Fibroblast of skin of scalp (primary cell): ENCODE data around the gene NBPF6.
"Not testable (repeated sequence)": the region's sequence is repeated elsewhere in the genome, so short reads cannot be mapped to it uniquely, and the experiment has no call there.

Source experiments
- DNase-seq: peaks from one replicate; pipeline ENCODE4 v3.0.0-alpha.2; 2013

Gene NBPF6

DNA sequence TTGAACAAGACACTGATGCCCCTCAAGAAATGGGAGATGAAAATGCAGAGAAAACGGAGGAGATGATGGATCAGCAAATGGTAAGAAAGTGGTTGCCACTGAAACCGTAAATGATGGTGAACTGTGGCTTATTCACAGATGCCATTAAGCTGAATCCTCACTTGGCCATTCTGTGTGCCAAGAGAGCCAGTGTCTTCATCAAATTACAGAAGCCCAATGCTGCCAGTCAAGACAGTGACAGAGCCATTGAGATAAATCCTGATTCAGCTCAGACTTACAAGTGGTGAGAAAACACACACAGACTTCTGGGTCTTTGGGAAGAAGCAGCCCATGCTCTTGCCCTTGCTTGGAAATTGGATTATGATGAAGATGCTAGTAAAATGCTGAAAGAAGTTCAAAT lies 52.5 kb downstream of the NBPF6 start:
- DNase-seq: peak; percentile 52

GRCh38 chr1:108503062-108503733 lies 53.1 kb downstream of the NBPF6 start:
- DNase-seq: peak; percentile 93

- no peak for DNase-seq
Observed at GRCh38 chr1:108504447-108504846, 54.3 kb downstream of the NBPF6 start.

DNA sequence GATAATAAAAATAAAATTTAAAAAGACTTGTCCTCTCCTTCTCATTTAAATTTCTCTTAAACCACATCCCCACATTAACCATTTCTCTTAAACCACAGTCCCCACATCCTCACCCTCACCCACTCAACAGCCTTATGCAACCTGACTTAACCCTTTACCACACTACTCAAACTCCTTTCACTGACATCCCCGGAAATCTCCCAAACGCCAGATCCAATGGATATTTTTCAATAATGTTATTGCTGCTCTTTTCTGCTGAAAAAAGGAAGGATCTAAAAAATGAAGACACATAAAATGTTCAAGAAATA lies 55.6 kb downstream of the NBPF6 start:
- no peak for DNase-seq

DNA sequence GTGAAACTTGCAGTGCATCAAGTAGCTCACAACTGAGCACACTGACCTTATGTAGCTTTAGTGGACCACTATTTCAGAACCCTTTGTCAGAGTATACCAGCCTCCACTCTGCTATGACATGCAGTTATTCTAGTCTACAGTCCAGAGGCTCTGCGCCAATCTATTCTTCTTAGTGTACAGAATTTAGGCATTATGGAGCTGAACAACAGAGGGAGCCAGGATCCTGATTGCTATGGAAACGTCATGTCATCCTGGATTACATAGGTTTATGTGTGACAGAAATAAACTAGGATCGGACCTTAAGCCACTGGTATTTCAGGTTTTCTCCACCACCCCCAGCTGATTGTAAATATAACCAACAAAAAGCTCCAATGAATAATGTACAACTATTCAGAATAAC lies 61.6 kb downstream of the NBPF6 start:
- DNase-seq: no peak

DNA sequence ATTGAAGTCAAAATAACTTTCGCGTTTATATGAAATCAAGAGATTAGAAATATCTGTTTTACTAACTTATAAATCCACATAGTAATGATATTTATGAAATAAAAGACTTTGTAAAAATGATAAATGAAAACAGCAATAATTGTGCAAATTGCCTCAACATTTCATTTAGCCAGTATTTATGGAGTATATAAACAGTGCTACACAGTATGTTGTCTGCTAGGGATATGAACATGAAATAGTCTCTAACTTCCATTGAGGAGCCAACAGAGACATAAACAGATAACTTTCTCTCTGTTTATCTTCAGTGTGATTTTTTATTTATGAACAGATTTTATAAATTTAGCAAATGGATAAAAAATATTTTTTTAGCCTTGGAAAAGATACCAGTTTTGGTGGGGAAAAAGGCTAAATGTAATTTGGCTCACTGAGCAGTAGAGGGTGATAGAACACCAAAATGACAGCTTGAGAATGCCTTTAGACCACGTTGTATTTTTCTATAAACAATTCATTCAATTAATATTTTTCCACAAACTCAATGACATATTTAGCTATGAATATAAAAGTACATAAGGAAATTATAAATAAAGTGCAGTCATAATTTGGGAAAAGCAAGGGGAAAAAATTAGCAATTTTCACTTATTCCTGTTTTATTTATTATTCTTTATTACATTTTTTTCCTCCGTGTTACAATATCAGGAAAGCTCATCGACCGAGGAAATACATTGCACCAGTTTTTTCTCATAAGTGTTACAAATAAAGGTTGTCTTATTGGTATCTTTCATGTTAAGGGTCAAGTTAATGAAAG lies 62.3 kb downstream of the NBPF6 start:
- peak; percentile 45 for DNase-seq

- no peak for DNase-seq
Observed at GRCh38 chr1:108513044-108513415, 62.9 kb downstream of the NBPF6 start.

DNA sequence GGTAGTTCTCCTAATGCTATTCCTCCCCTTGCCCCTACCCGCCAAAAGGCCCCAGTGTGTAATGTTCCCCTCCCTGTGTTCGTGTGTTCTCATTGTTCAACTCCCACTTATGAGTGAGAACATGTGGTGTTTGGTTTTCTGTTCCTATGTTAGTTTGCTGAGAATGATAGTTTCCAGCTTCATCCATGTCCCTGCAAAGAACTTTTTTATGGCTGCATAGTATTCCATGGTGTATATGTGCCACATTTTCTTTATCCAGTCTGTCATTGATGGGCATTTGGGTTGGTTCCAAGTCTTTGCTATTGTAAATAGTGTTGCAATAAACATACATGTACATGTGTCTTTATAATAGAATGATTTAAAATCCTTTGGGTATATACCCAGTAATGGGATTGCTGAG lies 63.8 kb downstream of the NBPF6 start:
- DNase-seq: not testable (repeated sequence)

GRCh38 chr1:108517301-108517897 lies 67.3 kb downstream of the NBPF6 start:
- not testable (repeated sequence) for DNase-seq
